GM12878 (cell line): ENCODE results near the gene POLR3A. TPM values are rescaled to one million over a fixed set of nuclear protein-coding genes. Genes with fewer than 3 reads are reported as not detected.

Source experiments
- GATAD2B ChIP-seq: fragments of 450-650 bp; conservative IDR thresholded peaks from 2 replicates; pipeline ENCODE4 v1.6.1; 2017; ENCODE audit warnings: low read depth, mild to moderate bottlenecking, moderate library complexity
- MEF2B ChIP-seq: fragments of 450-650 bp; IDR thresholded peaks from 2 replicates; pipeline ENCODE4 v1.6.1; 2018; ENCODE audit warnings: mild to moderate bottlenecking, moderate library complexity; ENCODE audit not compliant: partially characterized antibody, poor library complexity, severe bottlenecking
- NRF1 ChIP-seq: conservative IDR thresholded peaks from 2 replicates; pipeline ENCODE4 v1.6.1; 2011; ENCODE audit warnings: mild to moderate bottlenecking, low read depth, low read length, improper control_type of control experiment
- POLR2A ChIP-seq: IDR thresholded peaks from 2 replicates; pipeline ENCODE4 v1.6.1; 2011; ENCODE audit warnings: low read depth, mild to moderate bottlenecking, low read length
- POLR2AphosphoS2 ChIP-seq: IDR thresholded peaks from 2 replicates; pipeline ENCODE4 v1.6.1; 2011; ENCODE audit warnings: low read depth, mild to moderate bottlenecking, low read length, improper control_type of control experiment, moderate library complexity
- POLR2AphosphoS5 ChIP-seq: IDR thresholded peaks from 2 replicates; pipeline ENCODE4 v1.6.1; 2011; ENCODE audit warnings: mild to moderate bottlenecking, low read length, inconsistent platforms
- YBX1 ChIP-seq: fragments of 450-650 bp; IDR thresholded peaks from 2 replicates; pipeline ENCODE4 v1.6.1; 2016; ENCODE audit warnings: antibody characterized with exemption
- polyA plus RNA-seq, 11 experiments: library from polyadenylated mRNA; depleted of rRNA in 4 of 11; unstranded in 6 of 11; stranded (reverse) in 5 of 11; fragments of >200 nt; fragmentation: Nextera tagmentation in 4 of 11; fragmentation: Illumina TruSeq in 1 of 11; extraction: Ambion mirVana in 4 of 11; extraction: Trizol in 1 of 11; gene quantifications; 1 replicate in 1 of 11; 2 replicates in 10 of 11; pipeline versions ENCODE4 v1.2.1 to v1.2.3, GENCODE V29; 2011 to 2016; ENCODE audit warnings: inconsistent platforms in 2 of 11, missing spikeins in 2 of 11, low read depth in 1 of 11
- total RNA-seq, 4 experiments: library from RNA; depleted of rRNA in 3 of 4; stranded (reverse); fragments of >200 nt in 3 of 4; fragmentation: Illumina TruSeq in 1 of 4; extraction: Trizol in 1 of 4; gene quantifications; 2 replicates each; pipeline versions ENCODE4 v1.2.1 to v1.2.3, GENCODE V29; 2013 to 2021
- TF ChIP-seq, protein P1 (sequence below): IDR thresholded peaks from 2 replicates; pipeline ENCODE4 v1.6.1; 2012; ENCODE audit warnings: mild to moderate bottlenecking, low read depth, low read length
- TF ChIP-seq, protein P2 (sequence below): fragments of 450-650 bp; formaldehyde crosslinking; IDR thresholded peaks from 2 replicates; pipeline ENCODE4 v1.5.0; 2022; ENCODE audit warnings: mild to moderate bottlenecking, missing genetic modification characterization
- TF ChIP-seq, protein P3 (sequence below): fragments of 450-650 bp; IDR thresholded peaks from 2 replicates; pipeline ENCODE4 v1.6.1; 2017; ENCODE audit warnings: mild to moderate bottlenecking, moderate library complexity
- TF ChIP-seq, protein P4 (sequence below): fragments of 450-650 bp; IDR thresholded peaks from 2 replicates; pipeline ENCODE4 v1.6.1; 2016; ENCODE audit warnings: mild to moderate bottlenecking, moderate library complexity, borderline replicate concordance

Gene POLR3A
- total and polyA plus RNA-seq, 10 of the 15 experiments (the other 5 are each of a cell fraction or from before 2014, with no cell fraction given): 5.4 to 20.4 (median 14.4) TPM

DNA sequence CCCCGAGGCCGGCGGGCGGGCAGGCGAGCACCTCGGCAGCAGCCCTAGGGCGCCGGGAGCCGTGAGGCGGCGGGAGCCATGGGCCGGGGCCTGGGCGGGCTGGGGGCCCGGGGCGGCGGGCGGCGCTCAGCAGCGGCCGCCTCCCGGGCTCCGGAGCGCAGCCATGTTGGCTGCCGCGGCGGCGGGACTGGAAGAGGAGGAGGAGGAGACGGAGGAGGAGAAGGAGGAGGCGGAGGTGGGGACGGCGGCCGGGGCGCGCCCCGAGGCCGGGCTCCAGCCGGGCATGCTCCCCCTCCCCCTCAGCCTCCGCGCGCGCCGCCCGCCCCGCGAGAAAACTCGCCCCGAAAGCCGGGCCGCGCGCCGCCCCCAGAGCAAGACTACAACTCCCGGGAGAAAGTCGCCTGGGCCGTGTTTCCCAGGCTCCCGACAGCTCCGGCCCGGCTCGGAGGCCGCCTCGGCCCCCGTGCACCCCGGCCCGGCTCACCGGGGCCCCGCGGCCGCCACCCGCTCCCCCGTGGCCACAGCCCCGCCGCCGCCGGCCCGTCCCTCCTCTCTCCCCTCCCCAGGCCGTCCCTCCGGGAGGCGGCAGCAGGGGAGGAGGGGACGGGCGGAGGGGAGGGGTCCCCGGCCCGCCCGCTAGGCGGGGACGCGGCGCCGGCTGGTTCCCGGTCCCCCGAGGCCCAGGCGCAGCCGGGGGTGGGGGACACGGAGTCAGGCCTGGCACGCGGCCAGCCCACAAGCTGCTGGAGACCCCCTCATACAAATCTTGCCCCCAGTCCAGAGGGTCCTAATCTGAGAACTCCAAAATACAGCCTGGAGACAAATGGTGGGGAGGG is 102.5 kb downstream of the POLR3A start, which contains the start of gene DLG5 (continued):
- TF ChIP-seq, protein P1, sequence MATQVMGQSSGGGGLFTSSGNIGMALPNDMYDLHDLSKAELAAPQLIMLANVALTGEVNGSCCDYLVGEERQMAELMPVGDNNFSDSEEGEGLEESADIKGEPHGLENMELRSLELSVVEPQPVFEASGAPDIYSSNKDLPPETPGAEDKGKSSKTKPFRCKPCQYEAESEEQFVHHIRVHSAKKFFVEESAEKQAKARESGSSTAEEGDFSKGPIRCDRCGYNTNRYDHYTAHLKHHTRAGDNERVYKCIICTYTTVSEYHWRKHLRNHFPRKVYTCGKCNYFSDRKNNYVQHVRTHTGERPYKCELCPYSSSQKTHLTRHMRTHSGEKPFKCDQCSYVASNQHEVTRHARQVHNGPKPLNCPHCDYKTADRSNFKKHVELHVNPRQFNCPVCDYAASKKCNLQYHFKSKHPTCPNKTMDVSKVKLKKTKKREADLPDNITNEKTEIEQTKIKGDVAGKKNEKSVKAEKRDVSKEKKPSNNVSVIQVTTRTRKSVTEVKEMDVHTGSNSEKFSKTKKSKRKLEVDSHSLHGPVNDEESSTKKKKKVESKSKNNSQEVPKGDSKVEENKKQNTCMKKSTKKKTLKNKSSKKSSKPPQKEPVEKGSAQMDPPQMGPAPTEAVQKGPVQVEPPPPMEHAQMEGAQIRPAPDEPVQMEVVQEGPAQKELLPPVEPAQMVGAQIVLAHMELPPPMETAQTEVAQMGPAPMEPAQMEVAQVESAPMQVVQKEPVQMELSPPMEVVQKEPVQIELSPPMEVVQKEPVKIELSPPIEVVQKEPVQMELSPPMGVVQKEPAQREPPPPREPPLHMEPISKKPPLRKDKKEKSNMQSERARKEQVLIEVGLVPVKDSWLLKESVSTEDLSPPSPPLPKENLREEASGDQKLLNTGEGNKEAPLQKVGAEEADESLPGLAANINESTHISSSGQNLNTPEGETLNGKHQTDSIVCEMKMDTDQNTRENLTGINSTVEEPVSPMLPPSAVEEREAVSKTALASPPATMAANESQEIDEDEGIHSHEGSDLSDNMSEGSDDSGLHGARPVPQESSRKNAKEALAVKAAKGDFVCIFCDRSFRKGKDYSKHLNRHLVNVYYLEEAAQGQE: no peak
- TF ChIP-seq, protein P2, sequence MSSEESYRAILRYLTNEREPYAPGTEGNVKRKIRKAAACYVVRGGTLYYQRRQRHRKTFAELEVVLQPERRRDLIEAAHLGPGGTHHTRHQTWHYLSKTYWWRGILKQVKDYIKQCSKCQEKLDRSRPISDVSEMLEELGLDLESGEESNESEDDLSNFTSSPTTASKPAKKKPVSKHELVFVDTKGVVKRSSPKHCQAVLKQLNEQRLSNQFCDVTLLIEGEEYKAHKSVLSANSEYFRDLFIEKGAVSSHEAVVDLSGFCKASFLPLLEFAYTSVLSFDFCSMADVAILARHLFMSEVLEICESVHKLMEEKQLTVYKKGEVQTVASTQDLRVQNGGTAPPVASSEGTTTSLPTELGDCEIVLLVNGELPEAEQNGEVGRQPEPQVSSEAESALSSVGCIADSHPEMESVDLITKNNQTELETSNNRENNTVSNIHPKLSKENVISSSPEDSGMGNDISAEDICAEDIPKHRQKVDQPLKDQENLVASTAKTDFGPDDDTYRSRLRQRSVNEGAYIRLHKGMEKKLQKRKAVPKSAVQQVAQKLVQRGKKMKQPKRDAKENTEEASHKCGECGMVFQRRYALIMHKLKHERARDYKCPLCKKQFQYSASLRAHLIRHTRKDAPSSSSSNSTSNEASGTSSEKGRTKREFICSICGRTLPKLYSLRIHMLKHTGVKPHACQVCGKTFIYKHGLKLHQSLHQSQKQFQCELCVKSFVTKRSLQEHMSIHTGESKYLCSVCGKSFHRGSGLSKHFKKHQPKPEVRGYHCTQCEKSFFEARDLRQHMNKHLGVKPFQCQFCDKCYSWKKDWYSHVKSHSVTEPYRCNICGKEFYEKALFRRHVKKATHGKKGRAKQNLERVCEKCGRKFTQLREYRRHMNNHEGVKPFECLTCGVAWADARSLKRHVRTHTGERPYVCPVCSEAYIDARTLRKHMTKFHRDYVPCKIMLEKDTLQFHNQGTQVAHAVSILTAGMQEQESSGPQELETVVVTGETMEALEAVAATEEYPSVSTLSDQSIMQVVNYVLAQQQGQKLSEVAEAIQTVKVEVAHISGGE (CRISPR knock-in tag): no peak
- TF ChIP-seq POLR2AphosphoS5 (no peak), YBX1 (no peak), MEF2B (no peak), POLR2A (peak; percentile 55; the same call in 1 of the 2 replicates), GATAD2B (peak; percentile 39; the same call in 1 of the 2 replicates), NRF1 (no peak), POLR2AphosphoS2 (no peak)
- TF ChIP-seq, protein P3, sequence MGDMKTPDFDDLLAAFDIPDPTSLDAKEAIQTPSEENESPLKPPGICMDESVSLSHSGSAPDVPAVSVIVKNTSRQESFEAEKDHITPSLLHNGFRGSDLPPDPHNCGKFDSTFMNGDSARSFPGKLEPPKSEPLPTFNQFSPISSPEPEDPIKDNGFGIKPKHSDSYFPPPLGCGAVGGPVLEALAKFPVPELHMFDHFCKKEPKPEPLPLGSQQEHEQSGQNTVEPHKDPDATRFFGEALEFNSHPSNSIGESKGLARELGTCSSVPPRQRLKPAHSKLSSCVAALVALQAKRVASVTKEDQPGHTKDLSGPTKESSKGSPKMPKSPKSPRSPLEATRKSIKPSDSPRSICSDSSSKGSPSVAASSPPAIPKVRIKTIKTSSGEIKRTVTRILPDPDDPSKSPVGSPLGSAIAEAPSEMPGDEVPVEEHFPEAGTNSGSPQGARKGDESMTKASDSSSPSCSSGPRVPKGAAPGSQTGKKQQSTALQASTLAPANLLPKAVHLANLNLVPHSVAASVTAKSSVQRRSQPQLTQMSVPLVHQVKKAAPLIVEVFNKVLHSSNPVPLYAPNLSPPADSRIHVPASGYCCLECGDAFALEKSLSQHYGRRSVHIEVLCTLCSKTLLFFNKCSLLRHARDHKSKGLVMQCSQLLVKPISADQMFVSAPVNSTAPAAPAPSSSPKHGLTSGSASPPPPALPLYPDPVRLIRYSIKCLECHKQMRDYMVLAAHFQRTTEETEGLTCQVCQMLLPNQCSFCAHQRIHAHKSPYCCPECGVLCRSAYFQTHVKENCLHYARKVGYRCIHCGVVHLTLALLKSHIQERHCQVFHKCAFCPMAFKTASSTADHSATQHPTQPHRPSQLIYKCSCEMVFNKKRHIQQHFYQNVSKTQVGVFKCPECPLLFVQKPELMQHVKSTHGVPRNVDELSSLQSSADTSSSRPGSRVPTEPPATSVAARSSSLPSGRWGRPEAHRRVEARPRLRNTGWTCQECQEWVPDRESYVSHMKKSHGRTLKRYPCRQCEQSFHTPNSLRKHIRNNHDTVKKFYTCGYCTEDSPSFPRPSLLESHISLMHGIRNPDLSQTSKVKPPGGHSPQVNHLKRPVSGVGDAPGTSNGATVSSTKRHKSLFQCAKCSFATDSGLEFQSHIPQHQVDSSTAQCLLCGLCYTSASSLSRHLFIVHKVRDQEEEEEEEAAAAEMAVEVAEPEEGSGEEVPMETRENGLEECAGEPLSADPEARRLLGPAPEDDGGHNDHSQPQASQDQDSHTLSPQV: no peak
- TF ChIP-seq, protein P4, sequence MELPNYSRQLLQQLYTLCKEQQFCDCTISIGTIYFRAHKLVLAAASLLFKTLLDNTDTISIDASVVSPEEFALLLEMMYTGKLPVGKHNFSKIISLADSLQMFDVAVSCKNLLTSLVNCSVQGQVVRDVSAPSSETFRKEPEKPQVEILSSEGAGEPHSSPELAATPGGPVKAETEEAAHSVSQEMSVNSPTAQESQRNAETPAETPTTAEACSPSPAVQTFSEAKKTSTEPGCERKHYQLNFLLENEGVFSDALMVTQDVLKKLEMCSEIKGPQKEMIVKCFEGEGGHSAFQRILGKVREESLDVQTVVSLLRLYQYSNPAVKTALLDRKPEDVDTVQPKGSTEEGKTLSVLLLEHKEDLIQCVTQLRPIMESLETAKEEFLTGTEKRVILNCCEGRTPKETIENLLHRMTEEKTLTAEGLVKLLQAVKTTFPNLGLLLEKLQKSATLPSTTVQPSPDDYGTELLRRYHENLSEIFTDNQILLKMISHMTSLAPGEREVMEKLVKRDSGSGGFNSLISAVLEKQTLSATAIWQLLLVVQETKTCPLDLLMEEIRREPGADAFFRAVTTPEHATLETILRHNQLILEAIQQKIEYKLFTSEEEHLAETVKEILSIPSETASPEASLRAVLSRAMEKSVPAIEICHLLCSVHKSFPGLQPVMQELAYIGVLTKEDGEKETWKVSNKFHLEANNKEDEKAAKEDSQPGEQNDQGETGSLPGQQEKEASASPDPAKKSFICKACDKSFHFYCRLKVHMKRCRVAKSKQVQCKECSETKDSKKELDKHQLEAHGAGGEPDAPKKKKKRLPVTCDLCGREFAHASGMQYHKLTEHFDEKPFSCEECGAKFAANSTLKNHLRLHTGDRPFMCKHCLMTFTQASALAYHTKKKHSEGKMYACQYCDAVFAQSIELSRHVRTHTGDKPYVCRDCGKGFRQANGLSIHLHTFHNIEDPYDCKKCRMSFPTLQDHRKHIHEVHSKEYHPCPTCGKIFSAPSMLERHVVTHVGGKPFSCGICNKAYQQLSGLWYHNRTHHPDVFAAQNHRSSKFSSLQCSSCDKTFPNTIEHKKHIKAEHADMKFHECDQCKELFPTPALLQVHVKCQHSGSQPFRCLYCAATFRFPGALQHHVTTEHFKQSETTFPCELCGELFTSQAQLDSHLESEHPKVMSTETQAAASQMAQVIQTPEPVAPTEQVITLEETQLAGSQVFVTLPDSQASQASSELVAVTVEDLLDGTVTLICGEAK: no peak
